ENCODE data around the gene GGT6.

The GGT6 gene

GRCh38 chr17:4573669-4574068 lies 13.3 kb upstream of the GGT6 start:
- DNase-seq, result no peak

DNA sequence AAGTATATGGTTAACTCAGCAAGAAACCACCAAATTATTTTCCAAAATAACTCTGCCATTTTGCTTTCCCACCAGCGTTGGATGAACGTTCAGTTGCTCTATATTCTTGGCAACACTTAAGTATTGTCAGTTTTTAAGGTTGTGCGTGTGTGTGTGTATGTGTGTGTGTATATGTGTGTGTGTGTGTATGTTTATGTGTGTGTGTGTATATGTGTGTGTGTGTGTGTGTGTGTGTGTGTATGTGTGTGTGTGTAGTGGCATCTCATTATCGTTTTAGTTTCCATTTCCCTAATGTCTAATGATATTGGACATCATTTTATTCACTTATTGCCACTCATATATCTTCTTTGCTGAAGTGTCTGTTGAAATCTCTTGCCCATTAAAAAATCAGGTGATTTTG lies 12.7 kb upstream of the GGT6 start:
- DNase-seq, result no peak

DNA sequence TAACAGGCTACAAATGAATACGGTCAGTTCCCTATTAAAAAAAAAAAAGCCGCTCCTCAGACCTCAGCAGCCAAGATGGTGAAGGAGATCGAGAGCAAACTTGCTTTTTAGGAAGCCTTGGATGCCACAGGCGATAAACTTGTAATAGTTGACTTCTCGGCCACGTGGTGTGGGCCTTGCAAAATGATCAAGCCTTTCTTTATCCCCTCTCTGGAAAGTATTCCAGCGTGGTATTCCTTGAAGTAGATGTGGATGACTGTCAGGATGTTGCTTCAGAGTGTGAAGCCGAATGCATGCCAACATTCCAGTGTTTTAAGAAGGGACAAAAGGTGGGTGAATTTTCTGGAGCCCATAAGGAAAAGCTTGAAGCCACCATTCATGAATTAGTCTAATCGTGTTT lies 11.8 kb upstream of the GGT6 start:
- no peak for DNase-seq

DNA sequence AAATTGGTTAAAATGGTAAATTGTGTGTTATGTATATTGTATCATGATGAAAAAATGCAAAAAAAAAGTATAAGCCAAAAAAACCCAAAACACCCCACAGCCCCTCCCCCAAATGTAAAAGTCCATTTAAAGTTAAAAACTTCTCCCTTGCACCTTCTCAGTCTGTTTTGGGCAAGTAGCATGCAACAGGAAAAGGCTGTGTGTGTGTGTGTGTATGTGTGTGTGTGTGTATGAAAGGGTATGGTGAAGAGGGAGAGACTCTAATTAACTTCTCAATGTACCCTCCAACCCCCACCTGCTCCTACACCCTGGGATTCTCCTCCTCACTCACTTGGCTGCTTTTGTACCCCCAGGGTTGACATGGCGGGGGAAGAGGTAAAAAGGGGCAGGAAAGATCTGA lies 9.2 kb upstream of the GGT6 start:
- DNase-seq, result no peak

DNA sequence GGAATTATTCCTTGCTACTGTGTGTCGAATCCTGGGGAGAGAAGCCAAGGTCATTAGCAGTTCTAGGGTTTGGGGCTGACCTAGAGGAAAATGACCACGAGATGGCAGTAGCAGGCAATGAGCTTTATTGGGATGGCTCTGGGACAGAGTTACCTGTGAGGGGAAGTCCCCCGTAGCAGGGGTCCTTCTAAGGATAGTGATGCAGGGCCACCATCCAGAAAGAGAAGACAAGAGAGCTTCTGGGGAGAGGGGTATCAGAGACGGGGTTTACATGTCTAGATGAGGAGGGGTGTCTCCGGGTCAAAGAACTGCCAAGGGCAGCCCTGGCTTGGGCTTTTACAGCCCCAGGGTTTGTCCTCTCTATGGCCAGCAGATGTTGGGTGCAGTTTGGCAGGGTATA lies 6.4 kb upstream of the GGT6 start:
- peak; percentile 58 to 78 for DNase-seq

DNA sequence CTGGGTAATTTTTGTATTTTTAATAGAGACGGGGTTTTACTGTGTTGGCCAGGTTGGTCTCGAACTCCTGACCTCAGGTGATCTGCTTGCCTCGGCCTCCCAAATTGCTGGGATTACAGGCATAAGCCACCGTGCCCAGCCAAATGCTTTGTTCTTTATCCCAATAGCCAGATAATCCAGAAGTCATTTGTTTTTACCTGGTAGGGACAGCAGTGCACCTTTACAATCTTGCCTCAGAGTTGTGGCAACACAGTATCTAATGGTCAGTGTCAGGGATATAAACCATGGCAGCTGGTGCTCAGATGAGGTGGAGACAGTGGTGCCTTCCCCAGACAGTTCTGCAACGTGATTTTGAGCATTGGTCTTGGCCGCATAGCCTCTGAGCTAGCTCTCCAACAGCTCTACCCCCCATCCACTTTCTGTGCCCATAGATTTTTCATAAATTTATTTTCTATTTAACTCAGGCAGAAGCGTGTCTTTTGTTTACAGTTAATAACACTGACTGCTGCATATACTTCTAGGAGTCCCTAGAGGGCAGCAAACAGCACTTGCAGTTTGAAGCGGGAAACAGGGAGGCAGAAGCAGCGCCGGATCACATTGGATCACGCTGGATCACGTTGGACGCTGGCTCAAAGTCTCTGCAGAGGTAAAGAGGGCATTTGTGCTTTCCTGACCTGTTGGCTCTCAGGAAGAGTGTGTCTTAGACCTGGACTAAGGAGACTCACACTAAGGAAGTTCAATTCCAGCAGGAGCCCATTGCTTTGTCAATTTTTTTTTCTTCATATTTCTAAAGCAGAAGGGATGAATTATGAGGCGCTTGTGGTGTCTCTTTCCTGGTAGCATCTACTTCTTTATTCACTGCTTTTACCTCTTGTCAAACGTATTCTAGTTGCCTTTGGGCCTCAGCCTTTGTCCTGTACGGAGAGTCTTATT lies 5.1 kb upstream of the GGT6 start:
- DNase-seq, result peak; percentile 80 to 81

DNA sequence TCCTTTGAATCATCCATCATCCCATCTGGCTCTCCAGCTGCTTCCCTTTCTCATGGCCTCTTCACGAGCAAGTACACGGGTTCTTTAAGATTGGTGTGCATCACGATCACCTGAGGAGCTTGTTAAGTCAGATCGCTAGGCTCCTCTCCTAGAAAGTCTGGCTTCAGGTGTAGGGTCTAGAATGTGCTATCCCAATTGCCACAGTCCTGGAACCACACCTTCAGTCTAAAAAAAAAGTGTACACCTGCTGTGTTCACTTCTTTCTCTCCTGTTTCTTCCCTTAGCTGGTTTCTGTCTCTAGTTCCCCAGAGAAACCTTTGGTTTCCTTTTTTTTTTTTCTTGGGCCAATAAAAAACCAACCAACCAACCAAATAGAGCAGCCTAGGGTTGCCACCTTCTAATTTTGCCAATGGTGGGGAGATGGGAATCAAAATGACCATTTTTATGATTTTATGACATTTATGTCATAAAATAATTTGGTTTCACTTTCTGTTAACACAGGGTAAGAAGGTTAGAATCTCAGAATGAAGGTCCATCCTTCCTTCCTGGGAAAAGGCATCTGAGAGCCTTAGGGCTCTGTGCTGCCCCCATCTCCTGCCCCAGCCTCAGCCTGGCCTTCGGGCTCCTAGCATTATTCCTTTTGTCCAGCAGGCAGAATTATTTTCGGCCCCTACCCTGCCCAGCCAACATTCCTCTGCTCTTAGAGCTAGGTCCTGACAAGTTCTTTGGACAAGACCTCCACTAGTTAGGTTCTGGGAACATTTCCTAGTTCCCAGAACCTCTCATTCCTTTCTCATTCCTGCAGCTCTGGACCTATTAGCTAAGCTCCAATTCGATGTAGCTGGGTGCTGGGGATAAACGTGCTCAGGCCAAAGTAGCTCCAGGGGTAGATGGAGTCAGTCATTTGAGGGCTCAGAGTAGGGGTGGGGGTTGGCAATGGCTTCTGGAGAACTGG lies 1.9 kb upstream of the GGT6 start:
- DNase-seq, result peak in 1 of 2 experiments; percentile 70

- no peak for DNase-seq
Observed at GRCh38 chr17:4560837-4561256, 470 bp upstream of the GGT6 start.

- no peak for DNase-seq
Observed at GRCh38 chr17:4559966-4560365, 411 bp downstream of the GGT6 start.

- DNase-seq, result no peak
Observed at GRCh38 chr17:4559139-4559791, 1.1 kb downstream of the GGT6 start.

DNA sequence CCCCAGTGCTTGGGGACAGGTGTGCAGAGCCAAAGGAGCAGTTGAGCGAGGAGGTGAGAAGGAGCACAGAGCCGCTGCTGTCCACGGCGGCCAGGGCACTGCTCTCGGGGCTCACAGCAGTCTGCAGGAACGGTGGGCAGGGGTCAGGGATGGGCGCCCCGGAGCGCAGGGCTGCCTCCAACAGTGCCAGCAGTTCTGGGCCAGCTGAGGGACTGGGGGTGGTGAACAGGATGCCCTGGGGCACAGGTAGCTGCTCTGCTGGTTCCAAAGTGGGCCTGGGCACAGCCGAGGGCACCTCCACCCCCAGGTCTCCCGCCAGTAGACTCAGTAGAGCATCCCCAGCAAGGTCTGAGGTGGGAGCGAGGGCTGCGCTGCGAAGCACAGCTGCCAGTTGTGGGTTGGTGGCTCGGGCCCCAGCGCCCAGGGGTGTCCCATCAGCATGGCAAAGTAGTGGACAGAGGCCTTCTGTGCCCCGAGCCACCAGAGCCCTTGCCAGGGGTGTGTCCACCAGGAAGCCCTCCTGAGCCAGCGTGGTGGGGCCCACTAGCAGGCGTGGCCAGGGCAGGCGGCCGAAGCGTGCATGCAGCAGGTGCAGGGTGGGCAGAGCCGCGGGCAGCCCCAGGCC lies 1.9 kb downstream of the GGT6 start:
- no peak for DNase-seq

DNA sequence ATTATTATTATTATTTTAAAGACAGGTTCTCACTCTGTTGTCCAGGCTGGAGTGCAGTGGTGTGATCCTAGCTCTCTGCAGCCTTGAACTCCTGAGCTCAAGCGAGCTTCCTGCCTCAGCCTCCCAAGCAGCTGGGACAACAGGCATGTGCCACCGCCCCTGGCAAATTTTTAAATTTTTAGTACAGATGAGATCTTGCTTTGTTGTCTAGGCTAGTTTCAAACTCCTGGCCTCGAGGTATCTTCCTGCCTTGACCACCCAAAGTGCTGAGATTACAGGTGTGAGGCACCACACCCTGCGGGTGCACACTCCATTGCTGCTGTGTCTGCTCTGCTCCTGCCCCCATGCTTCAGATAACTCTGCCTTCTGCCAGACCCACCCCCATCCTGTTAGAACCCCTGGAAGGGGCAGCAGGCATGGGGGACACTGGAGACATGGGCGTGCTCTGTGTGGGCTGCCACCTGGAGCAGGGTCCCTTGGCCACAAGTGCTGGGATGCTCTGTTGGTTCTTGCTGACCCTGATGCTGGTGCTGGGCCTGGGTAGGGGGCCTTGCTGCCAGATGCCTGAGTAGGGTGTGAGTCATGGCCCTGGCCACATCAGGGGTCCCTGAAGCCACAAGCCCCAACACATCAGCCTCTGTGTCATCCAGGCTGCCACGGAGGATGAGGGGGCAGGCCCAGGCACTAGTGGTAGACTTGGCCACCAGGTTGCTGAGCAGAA lies 2.6 kb downstream of the GGT6 start:
- DNase-seq, result no peak

DNA sequence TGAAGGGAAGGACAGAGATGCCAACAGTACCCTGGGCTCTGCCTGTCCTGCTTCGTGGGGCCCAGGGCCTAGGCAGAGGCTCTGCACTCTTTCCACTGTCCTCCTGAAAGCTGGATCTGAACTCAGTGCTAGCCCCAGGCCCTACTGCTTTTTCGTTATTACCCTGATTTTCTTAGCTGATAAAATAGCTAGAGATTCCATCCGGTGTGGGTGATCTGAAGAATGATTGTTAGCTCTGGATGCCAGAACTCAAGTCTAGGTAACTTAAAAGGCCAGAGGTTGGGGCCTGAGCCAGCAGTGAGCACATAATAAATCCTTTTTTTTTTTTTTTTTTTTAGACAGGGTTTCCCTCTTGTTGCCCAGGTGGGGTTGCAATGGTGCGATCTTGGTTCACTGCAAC lies 3.4 kb downstream of the GGT6 start:
- no peak for DNase-seq

DNA sequence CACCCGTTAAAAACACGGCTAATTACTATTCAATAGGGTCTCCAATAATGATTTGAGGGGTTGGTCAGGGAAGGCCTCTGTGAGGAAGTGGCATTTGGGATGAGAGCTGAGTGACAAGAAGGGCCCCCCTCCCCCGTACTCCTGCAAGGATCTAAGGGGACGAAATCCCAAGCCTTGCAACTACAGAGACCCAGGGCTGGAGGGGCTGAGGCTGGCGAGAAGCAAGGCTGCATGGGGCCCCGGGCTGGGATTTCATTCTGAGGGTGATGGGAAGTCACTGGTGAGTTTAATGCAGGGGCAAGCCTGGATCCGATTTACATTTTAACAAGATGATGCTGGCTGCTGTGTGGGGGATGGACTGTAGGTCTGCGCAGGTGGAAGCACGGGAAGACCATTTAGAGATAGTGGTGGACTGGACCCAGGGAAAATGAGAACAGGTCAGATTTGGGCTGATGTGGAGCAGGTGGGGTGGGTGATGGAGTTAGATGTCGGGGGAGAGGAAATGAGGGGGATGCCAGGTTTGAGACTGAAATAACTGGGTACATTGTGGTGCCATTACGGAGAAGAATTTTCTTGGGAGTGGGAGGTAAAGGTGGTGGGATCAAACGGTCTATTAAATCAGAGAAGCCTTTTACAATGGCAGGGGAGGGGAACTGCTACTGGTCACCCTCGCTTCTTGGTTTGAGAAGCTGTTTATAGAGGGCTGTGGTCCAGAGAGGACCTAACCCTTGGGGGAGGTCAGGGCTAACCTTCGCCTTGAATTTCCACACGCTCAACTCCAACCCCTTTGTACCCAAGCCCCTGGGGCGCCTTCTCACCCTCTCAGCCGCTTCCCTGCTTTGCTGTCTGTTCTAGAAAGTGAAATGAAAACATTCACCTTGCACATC lies 4.3 kb downstream of the GGT6 start:
- no peak for DNase-seq

DNA sequence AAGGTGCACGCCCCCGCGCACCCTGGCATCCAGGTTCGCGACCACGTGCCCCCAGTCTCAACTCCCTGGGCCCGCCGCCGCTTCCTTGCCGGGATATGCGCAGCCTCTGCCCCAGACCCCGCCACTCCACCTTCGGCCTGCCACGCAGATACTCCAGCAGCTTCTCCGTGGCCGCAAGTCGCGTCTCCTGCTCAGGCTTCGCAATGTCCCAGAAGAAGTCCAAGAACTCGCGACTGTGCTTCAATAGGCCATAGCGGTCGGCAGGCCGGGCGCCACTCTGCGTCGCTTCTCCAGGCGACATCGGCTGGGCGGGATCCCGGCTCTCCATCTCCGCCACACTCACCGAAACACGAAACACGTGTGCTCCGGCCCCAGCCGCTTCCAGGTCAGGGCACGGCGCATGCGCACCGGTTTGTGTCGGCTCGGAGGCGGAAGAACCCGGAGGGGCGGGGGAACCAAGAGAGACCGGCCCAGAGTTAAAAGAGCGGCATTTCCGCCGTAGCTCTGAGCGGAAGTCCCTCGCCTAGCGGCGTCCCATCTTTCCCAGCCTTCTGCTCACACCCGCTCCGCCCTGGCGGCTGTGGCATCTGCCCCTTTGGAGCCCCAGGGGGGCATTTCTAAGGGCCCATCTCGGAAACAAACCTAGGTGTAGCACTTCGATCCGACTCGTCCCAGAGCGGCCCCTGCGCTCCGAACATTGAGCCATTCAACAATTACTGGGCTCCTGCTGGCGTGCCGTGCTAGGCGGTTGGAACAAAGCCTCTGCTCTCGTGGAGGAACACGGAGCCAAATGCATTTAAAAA lies 5.2 kb downstream of the GGT6 start, which contains the start of gene MYBBP1A:
TSS of gene MYBBP1A (minus strand) at position 388 of the 803 bp plus-strand sequence. CDS start at position 328, 60 bp downstream.
- DNase-seq, result peak; percentile 87 to 96

GRCh38 chr17:4554441-4554996 lies 5.9 kb downstream of the GGT6 start:
- no peak for DNase-seq

DNA sequence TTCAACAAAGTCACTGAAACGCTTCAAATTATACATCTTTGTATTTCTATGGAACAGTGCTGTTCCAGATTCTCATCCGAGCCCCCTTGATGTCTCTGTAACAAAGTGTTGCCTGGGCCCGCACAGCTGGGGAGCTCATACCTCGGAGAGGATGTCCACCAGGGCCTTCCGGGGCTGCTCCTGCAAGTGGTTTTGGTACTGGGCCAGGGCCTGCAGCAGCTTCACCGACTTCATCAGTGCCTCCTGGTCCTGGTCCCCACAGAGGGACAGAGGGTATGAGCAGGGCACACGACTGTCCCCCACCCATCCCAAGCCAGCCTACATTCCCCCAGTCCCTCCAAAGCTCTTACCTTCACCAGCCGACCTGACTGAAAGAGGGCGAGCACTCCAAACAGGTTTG lies 6.7 kb downstream of the GGT6 start:
- no peak for DNase-seq

DNA sequence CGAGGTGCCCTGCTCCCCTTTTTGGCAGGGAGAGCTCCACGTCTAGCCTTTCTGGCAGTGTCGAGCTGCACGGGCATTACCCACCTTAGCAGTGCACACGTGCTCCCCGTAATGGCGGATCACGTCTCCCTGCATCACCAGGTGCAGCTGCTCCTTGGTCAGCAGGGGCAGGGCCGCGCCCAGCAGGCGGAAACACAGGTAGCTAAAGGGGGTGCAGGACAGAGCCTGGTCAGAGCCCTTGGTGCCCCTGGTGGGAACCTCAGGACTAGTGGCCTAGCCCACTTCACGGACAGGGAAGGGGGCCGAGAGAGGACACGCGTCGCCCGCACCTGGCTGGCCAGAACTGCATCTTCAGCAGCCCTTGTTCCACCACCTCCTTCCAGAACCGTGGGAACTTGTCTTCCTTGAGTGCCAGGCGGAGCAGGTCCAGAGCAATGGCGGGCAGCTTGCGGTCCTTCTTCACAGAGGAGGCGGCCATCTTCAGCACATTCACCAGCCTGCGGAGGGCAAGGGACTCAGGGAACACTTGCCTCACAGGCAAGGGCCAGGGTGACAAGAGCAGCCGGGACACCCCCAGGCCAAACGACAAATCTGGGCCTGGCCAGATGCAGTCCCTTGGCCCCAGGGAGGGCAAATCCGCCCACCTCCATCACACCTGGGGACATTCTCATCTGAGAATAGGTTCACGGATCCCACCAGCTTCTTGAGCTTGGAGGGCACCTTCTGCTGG lies 8.4 kb downstream of the GGT6 start:
- no peak for DNase-seq

DNA sequence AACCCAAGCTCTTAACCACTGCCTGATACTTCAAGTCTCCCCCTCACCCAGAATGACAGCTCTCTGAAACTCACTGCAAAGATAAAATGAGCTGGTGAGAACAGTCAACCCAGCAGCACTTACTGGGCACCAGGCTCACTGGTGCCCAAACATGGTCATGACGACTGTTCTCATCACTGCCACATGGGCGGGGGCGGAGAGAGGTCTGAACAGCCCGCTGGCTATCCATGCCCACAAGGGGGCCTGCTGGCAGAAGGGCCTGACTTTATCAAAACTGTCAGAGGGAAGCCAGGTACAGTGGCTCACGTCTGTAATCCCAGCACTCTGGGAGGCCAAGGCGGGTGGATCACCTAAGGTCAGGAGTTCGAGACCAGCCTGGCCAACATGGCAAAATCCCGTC lies 9.2 kb downstream of the GGT6 start:
- peak in 1 of 2 experiments; percentile 21 for DNase-seq
